Measurements from ENCODE around the gene SECISBP2L.

Gene SECISBP2L

GRCh38 chr15:49035825-49036224 is 10.4 kb downstream of the SECISBP2L start:
- no peak for DNase-seq
- TF ChIP-seq CTCF (IDR thresholded peaks at IDR 0.05; ENCODE audit: low read depth, low read length), result no peak
- H3K36me3 ChIP-seq, result peaks cover 3% of the 10 kb centered on the region
- no peaks in the 10 kb centered on the region for H3K9me3 ChIP-seq (ENCODE audit: severe bottlenecking)
- H3K4me3 ChIP-seq (ENCODE audit: low read depth, low read length), result no peak overlapping the region
- no peak overlapping the region for H3K27ac ChIP-seq
- no peaks in the 10 kb centered on the region for H3K27me3 ChIP-seq (ENCODE audit: insufficient read depth, low read depth, severe bottlenecking)

- Histone ChIP-seq H3K4me3 (ENCODE audit: low read depth, low read length) (no peak overlapping the region), H3K27me3 (ENCODE audit: insufficient read depth, low read depth, severe bottlenecking) (no peaks in the 10 kb centered on the region), H3K36me3 (peaks cover 11% of the 10 kb centered on the region), H3K9me3 (ENCODE audit: severe bottlenecking) (no peaks in the 10 kb centered on the region), H3K27ac (no peak overlapping the region)
- TF ChIP-seq CTCF (IDR thresholded peaks at IDR 0.05; ENCODE audit: low read depth, low read length), result no peak
- DNase-seq, result no peak
Observed at GRCh38 chr15:49032601-49033145, 13.6 kb downstream of the SECISBP2L start.

- no peaks in the 10 kb centered on the region for H3K9me3 ChIP-seq (ENCODE audit: severe bottlenecking)
- no peak overlapping the region for H3K4me3 ChIP-seq (ENCODE audit: low read depth, low read length)
- no peaks in the 10 kb centered on the region for H3K27me3 ChIP-seq (ENCODE audit: insufficient read depth, low read depth, severe bottlenecking)
- H3K36me3 ChIP-seq, result peaks cover 11% of the 10 kb centered on the region
- no peak for TF ChIP-seq CTCF (IDR thresholded peaks at IDR 0.05; ENCODE audit: low read depth, low read length)
- no peak for DNase-seq
- H3K27ac ChIP-seq, result no peak overlapping the region
Observed at GRCh38 chr15:49031804-49032203, 14.4 kb downstream of the SECISBP2L start.

GRCh38 chr15:49026700-49027099 is 19.5 kb downstream of the SECISBP2L start:
- Histone ChIP-seq H3K4me3 (ENCODE audit: low read depth, low read length) (no peak overlapping the region), H3K36me3 (peaks cover 15% of the 10 kb centered on the region; the same call in 1 of the 2 replicates), H3K27me3 (ENCODE audit: insufficient read depth, low read depth, severe bottlenecking) (no peaks in the 10 kb centered on the region), H3K27ac (no peak overlapping the region), H3K9me3 (ENCODE audit: severe bottlenecking) (no peaks in the 10 kb centered on the region)
- no peak for DNase-seq
- TF ChIP-seq CTCF (IDR thresholded peaks at IDR 0.05; ENCODE audit: low read depth, low read length), result no peak

- H3K36me3 ChIP-seq, result peaks cover 15% of the 10 kb centered on the region; the same call in 1 of the 2 replicates
- no peak for TF ChIP-seq CTCF (IDR thresholded peaks at IDR 0.05; ENCODE audit: low read depth, low read length)
- no peaks in the 10 kb centered on the region for H3K27me3 ChIP-seq (ENCODE audit: insufficient read depth, low read depth, severe bottlenecking)
- DNase-seq, result no peak
- H3K9me3 ChIP-seq (ENCODE audit: severe bottlenecking), result no peaks in the 10 kb centered on the region
- H3K27ac ChIP-seq, result no peak overlapping the region
- no peak overlapping the region for H3K4me3 ChIP-seq (ENCODE audit: low read depth, low read length)
Observed at GRCh38 chr15:49024840-49025239, 21.4 kb downstream of the SECISBP2L start.

GRCh38 chr15:49023354-49023753 is 22.9 kb downstream of the SECISBP2L start:
- Histone ChIP-seq H3K4me3 (ENCODE audit: low read depth, low read length) (no peak overlapping the region), H3K27me3 (ENCODE audit: insufficient read depth, low read depth, severe bottlenecking) (no peaks in the 10 kb centered on the region), H3K9me3 (ENCODE audit: severe bottlenecking) (no peaks in the 10 kb centered on the region), H3K27ac (no peak overlapping the region), H3K36me3 (peaks cover 14% of the 10 kb centered on the region; the same call in 1 of the 2 replicates)
- no peak for DNase-seq
- no peak for TF ChIP-seq CTCF (IDR thresholded peaks at IDR 0.05; ENCODE audit: low read depth, low read length)
